HepG2 (cell line): ENCODE data around the gene KRABD2.

Experiments
- ATAC-seq: fragments of 200-7000 bp; cut with Tn5 transposase; 3 replicates; pipeline ENCODE4 v1.9.1; 2020; ENCODE audit warnings: mild to moderate bottlenecking, moderate library complexity
- BruUV-seq: library from RNA; stranded (reverse); fragments of 400-500 nt; replicated peaks from 2 replicates; lab custom pipeline; 2021; lab: Mats Ljungman, UMichigan
- CTCF ChIA-PET: fragments of 300-600 bp; formaldehyde crosslinking; extraction: SDS; loops from one replicate; lab custom pipeline; 2021; ENCODE audit warnings: low total read pairs, inconsistent platforms, low intra/inter-chr PET ratio; lab: Yijun Ruan, JAX
- POLR2A ChIA-PET: fragments of 350-600 bp; sonication (Branson Sonifier 250); formaldehyde crosslinking; loops from one replicate; lab custom pipeline; 2020; ENCODE audit warnings: antibody characterized with exemption, inconsistent platforms; lab: Yijun Ruan, JAX
- DNase-seq: peaks from one replicate; pipeline ENCODE4 v3.0.0-alpha.2; 2015; ENCODE audit warnings: low spot score
- FAIRE-seq: peaks from 3 replicates; lab custom pipeline; 2011; peaks lifted over from hg19 to GRCh38; lab: Jason Lieb, UNC
- H2AFZ ChIP-seq: one replicate; pipeline ENCODE4 v1.6.1; 2011; ENCODE audit warnings: low read length, inconsistent platforms
- H3K27ac ChIP-seq: fragments of 300-600 bp; 3 replicates; pipeline ENCODE4 v1.8.0; 2011; ENCODE audit warnings: mixed run types, mild to moderate bottlenecking, mixed read lengths, low read length, inconsistent platforms; ENCODE audit not compliant: insufficient read depth; ENCODE audit errors: extremely low read length
- H3K27me3 ChIP-seq, 2 experiments: fragments of 200-600 bp in 1 of 2; 2 replicates in 1 of 2; 3 replicates in 1 of 2; pipeline versions ENCODE4 v1.6.0 to v1.8.0; 2011; ENCODE audit warnings: low read length in 2 of 2, mild to moderate bottlenecking in 2 of 2, moderate library complexity in 2 of 2, inconsistent platforms in 1 of 2; ENCODE audit not compliant: insufficient read depth in 2 of 2, control insufficient read depth in 1 of 2
- H3K36me3 ChIP-seq, 2 experiments: fragments of 200-600 bp in 1 of 2; replicated peaks in 1 of 2; 2 replicates in 1 of 2; 3 replicates in 1 of 2; pipeline versions ENCODE4 v1.5.1 to v1.8.0; 2011; ENCODE audit warnings: low read length in 2 of 2, inconsistent platforms in 1 of 2; ENCODE audit not compliant: insufficient read depth in 2 of 2, control insufficient read depth in 1 of 2
- H3K4me1 ChIP-seq: 2 replicates; pipeline ENCODE4 v1.5.1; 2012; ENCODE audit warnings: low read length, inconsistent platforms; ENCODE audit not compliant: insufficient read depth
- H3K4me2 ChIP-seq: 2 replicates; pipeline ENCODE4 v1.6.0; 2011; ENCODE audit warnings: low read depth, low read length, inconsistent platforms
- H3K4me3 ChIP-seq, 3 experiments: fragments of 200-600 bp in 1 of 3; sonication (generic), shearing (Covaris generic) in 1 of 3; replicated peaks in 1 of 3; 2 replicates each; pipeline ENCODE4 v1.5.1; 2011 to 2016; ENCODE audit warnings: low read length in 3 of 3, inconsistent platforms in 2 of 3, low read depth in 2 of 3, mild to moderate bottlenecking in 2 of 3, control low read depth in 1 of 3, mixed read lengths in 1 of 3; ENCODE audit not compliant: insufficient read depth in 1 of 3
- H3K79me2 ChIP-seq: one replicate; pipeline ENCODE4 v1.6.1; 2011; ENCODE audit warnings: low read length, inconsistent platforms; ENCODE audit not compliant: insufficient read depth
- H3K9ac ChIP-seq: 2 replicates; pipeline ENCODE4 v1.6.0; 2011; ENCODE audit warnings: mild to moderate bottlenecking, low read depth, low read length, inconsistent platforms; ENCODE audit not compliant: insufficient read depth
- H3K9me3 ChIP-seq: 2 replicates; pipeline ENCODE4 v1.5.1; 2012; ENCODE audit warnings: mild to moderate bottlenecking, low read length
- H4K20me1 ChIP-seq: 2 replicates; pipeline ENCODE4 v1.6.0; 2011; ENCODE audit warnings: inconsistent platforms, mild to moderate bottlenecking, low read length, moderate library complexity; ENCODE audit not compliant: insufficient read depth
- ATF7-NPFF ChIP-seq: sonication (generic); formaldehyde crosslinking; IDR thresholded peaks from 2 replicates; pipeline ENCODE4 v1.8.1; 2023; ENCODE audit warnings: mild to moderate bottlenecking, low read depth, missing genetic modification reagents, moderate library complexity
- ERF ChIP-seq: IDR thresholded peaks from 2 replicates; pipeline ENCODE4 v1.6.1; 2018; ENCODE audit warnings: missing biosample characterization, missing genetic modification reagents
- FUBP1 ChIP-seq: sonication (generic); formaldehyde crosslinking; IDR thresholded peaks from 2 replicates; pipeline ENCODE4 v1.5.1; 2020; ENCODE audit warnings: missing genetic modification reagents, mild to moderate bottlenecking, borderline replicate concordance
- KAT2B ChIP-seq: fragments of 150-350 bp; IDR thresholded peaks from 2 replicates; pipeline ENCODE4 v1.6.1; 2014; ENCODE audit warnings: low read depth, low read length, borderline replicate concordance
- POLR2G ChIP-seq: fragments of 200-400 bp; formaldehyde crosslinking; IDR thresholded peaks from 2 replicates; pipeline ENCODE4 v1.6.1; 2018; ENCODE audit warnings: mild to moderate bottlenecking, low read depth, low read length, moderate library complexity
- SETDB1 ChIP-seq: sonication (generic); formaldehyde crosslinking; IDR thresholded peaks from 2 replicates; pipeline ENCODE4 v1.5.1; 2020; ENCODE audit warnings: missing genetic modification reagents, mild to moderate bottlenecking, borderline replicate concordance
- SRSF9 ChIP-seq: fragments of 200-400 bp; formaldehyde crosslinking; IDR thresholded peaks from 2 replicates; pipeline ENCODE4 v1.6.1; 2018; ENCODE audit warnings: borderline replicate concordance, mild to moderate bottlenecking, low read depth, low read length; ENCODE audit not compliant: insufficient read depth, poor library complexity, severe bottlenecking
- ZNF20 ChIP-seq: sonication (generic); formaldehyde crosslinking; IDR thresholded peaks from 2 replicates; pipeline ENCODE4 v1.4.0; 2020; ENCODE audit warnings: mild to moderate bottlenecking, moderate library complexity, missing genetic modification reagents
- ZNF510 ChIP-seq: sonication (generic); formaldehyde crosslinking; IDR thresholded peaks from 2 replicates; pipeline ENCODE4 v1.4.0; 2020; ENCODE audit warnings: low read depth, mild to moderate bottlenecking, missing genetic modification reagents
- ZNF563 ChIP-seq: sonication (generic); formaldehyde crosslinking; IDR thresholded peaks from 2 replicates; pipeline ENCODE4 v1.8.0; 2022; ENCODE audit warnings: mild to moderate bottlenecking, moderate library complexity, missing genetic modification reagents
- WGBS: methylation state at CpG from one replicate; pipeline ENCODE4 v1.1.6; 2017; ENCODE audit warnings: low lambda C conversion rate; 5-methylcytosine and 5-hydroxymethylcytosine counted together
- in situ Hi-C: cut with HindIII; loops from 2 replicates; pipeline ENCODE4 v1.10.0; 2017; ENCODE audit warnings: low pct_unique_long_range_greater_than_20kb; ENCODE audit not compliant: extremely low pct_ligation_motif_present
- intact Hi-C: fragments of 100-400 bp; cut with micrococcal nuclease; formaldehyde crosslinking; loops from one replicate; pipeline ENCODE4 v1.10.0; 2022; ENCODE audit not compliant: unreplicated experiment

Gene KRABD2

GRCh38 chr17:8341456-8341855 is 35.0 kb downstream of the KRABD2 start:
- ChIA-PET CTCF (no interaction called here), POLR2A (no interaction called here)
- FAIRE-seq, result no peak

More at GRCh38 chr17:8341456-8341855, 35.0 kb downstream of the KRABD2 start:
- BruUV-seq, result no TSS peak
- intact Hi-C loops, result no loop called here
- H3K9ac ChIP-seq, result no peak overlapping the region
- no peaks in the 10 kb centered on the region for H3K9me3 ChIP-seq
- TF ChIP-seq ZNF510 (CRISPR knock-in tag) (no peak), SRSF9 (no peak), FUBP1 (CRISPR knock-in tag) (no peak), ZNF20 (CRISPR knock-in tag) (no peak), ERF (CRISPR knock-in tag) (no peak), ATF7-NPFF (CRISPR knock-in tag) (no peak), POLR2G (no peak), ZNF563 (CRISPR knock-in tag) (no peak), SETDB1 (CRISPR knock-in tag) (no peak), KAT2B (no peak)
- H3K36me3 ChIP-seq, result no peaks in the 10 kb centered on the region
- no peaks in the 10 kb centered on the region for H3K79me2 ChIP-seq
- no peaks in the 10 kb centered on the region for H3K4me1 ChIP-seq
- in situ Hi-C loops, result no loop called here
- no peak for DNase-seq
- H3K4me3 ChIP-seq, result no peak overlapping the region
- H3K4me2 ChIP-seq, result no peak overlapping the region
- H3K27me3 ChIP-seq, result peaks cover 2 to 29% of the 10 kb centered on the region in 2 experiments; a peak in 4 of 5 replicates
- WGBS, result 21% methylated on average over 4 of the region's 4 CpGs
- no peak for ATAC-seq
- no peak overlapping the region for H2AFZ ChIP-seq
- H4K20me1 ChIP-seq, result no peaks in the 10 kb centered on the region
- H3K27ac ChIP-seq, result no peak overlapping the region
